GM21717 (cell line): ENCODE measurements around the gene HMGCR.

Experiments used
- ATAC-seq: cut with Tn5 transposase; IDR thresholded peaks from one replicate; pipeline ENCODE4 v1.9.1; 2021; ENCODE audit warnings: mild to moderate bottlenecking, moderate library complexity; ENCODE audit not compliant: unreplicated experiment

HMGCR gene

GRCh38 chr5:75340714-75341478 is 3.9 kb downstream of the HMGCR start:
- ATAC-seq = no peak

GRCh38 chr5:75341934-75342333 is 4.9 kb downstream of the HMGCR start:
- no peak for ATAC-seq

- ATAC-seq = no peak
Measured at GRCh38 chr5:75342836-75343235, 5.8 kb downstream of the HMGCR start.

- no peak for ATAC-seq
Measured at GRCh38 chr5:75348241-75348640, 11.2 kb downstream of the HMGCR start.

- no peak for ATAC-seq
Measured at GRCh38 chr5:75349663-75350062, 12.6 kb downstream of the HMGCR start.

- no peak for ATAC-seq
Measured at GRCh38 chr5:75351139-75351926, 14.3 kb downstream of the HMGCR start.

- ATAC-seq = no peak
Measured at GRCh38 chr5:75355236-75355635, 18.2 kb downstream of the HMGCR start.

GRCh38 chr5:75356719-75357118 is 19.7 kb downstream of the HMGCR start:
- no peak for ATAC-seq

GRCh38 chr5:75358117-75358516 is 21.1 kb downstream of the HMGCR start:
- no peak for ATAC-seq

- ATAC-seq = no peak
Measured at GRCh38 chr5:75361310-75361709, 24.3 kb downstream of the HMGCR start.

GRCh38 chr5:75362474-75362975 is 25.5 kb downstream of the HMGCR start:
- ATAC-seq = no peak

GRCh38 chr5:75363111-75363510 is 26.1 kb downstream of the HMGCR start:
- ATAC-seq = no peak

GRCh38 chr5:75363726-75364495 is 26.9 kb downstream of the HMGCR start:
- no peak for ATAC-seq

GRCh38 chr5:75364571-75365280 is 27.7 kb downstream of the HMGCR start:
- ATAC-seq = no peak

GRCh38 chr5:75365740-75366139 is 28.7 kb downstream of the HMGCR start:
- no peak for ATAC-seq

- ATAC-seq = peak; percentile 68
Measured at GRCh38 chr5:75366787-75367186, 29.8 kb downstream of the HMGCR start.

- no peak for ATAC-seq
Measured at GRCh38 chr5:75367401-75367800, 30.4 kb downstream of the HMGCR start.

- no peak for ATAC-seq
Measured at GRCh38 chr5:75368391-75368790, 31.4 kb downstream of the HMGCR start.

GRCh38 chr5:75373862-75374261 is 36.8 kb downstream of the HMGCR start:
- no peak for ATAC-seq

- no peak for ATAC-seq
Measured at GRCh38 chr5:75374394-75374814, 37.4 kb downstream of the HMGCR start.

GRCh38 chr5:75375414-75375813 is 38.4 kb downstream of the HMGCR start:
- no peak for ATAC-seq
